Spleen (tissue), 7 donors: ENCODE data around the gene FBXO47.

Experiments used
- CTCF ChIP-seq, 11 experiments: fragments of 200-600 bp in 7 of 11; fragments of 450-650 bp in 4 of 11; sonication (generic) in 4 of 11; IDR thresholded peaks in 8 of 11; conservative IDR thresholded peaks in 3 of 11; 1 replicate in 7 of 11; 2 replicates in 4 of 11; pipeline versions ENCODE4 v1.4.0 to v1.8.0; 2016 to 2021; ENCODE audit warnings: antibody characterized with exemption in 11 of 11, inconsistent platforms in 4 of 11, mild to moderate bottlenecking in 1 of 11
- POLR2A ChIP-seq, 3 donors: fragments of 450-650 bp; IDR thresholded peaks; one replicate each; pipeline ENCODE4 v1.5.1; 2017; ENCODE audit warnings: antibody characterized with exemption in 3 of 3, mild to moderate bottlenecking in 1 of 3
- POLR2AphosphoS5 ChIP-seq, 3 donors: sonication (generic); formaldehyde crosslinking; IDR thresholded peaks; one replicate each; pipeline ENCODE4 v1.5.1; 2017; ENCODE audit warnings: antibody characterized with exemption in 3 of 3
- donor health status: DM: no; HTN: no; CAD: no; lungs with moderate emphysema.
- donor health status: DM: no; HTN: no; CAD: no.
- donor health status: DM: no; HTN: no; CAD: no.

- TF ChIP-seq CTCF (IDR thresholded peaks at IDR 0.05 in 8 of 11, conservative IDR thresholded peaks at IDR 0.05 in 3 of 11) = no peak
- no peak for TF ChIP-seq POLR2A (IDR thresholded peaks at IDR 0.05)
- TF ChIP-seq POLR2AphosphoS5 (IDR thresholded peaks at IDR 0.05) = peak in 2 of 3 donors; percentile 5 to 56
These were observed 74.6 kb downstream of the FBXO47 start for GRCh38 chr17:38892620-38893019.
